Stimulated activated memory B cell treated with anti-CD40 and anti-IgM and Interleukin-4, amounts not matched to agents 10 μg/mL and 1 μg/mL and 100 μg/mL, for 72 hours (primary cell): ENCODE measurements around the gene RPE.
A peak's percentile ranks its signal among the peaks of the same experiment; 100 is the strongest.

Source experiments
- ATAC-seq: fragments of 150-1000 bp; cut with Tn5 transposase; 2 replicates; pipeline ENCODE4 v1.10.0; 2021
- H3K27ac Mint-ChIP-seq: one replicate; pipeline ENCODE4 v1.8.0; 2022; ENCODE audit warnings: mild to moderate bottlenecking, mixed read lengths
- H3K27me3 Mint-ChIP-seq: one replicate; pipeline ENCODE4 v1.8.0; 2022; ENCODE audit warnings: mixed read lengths
- H3K36me3 Mint-ChIP-seq: one replicate; pipeline ENCODE4 v1.8.0; 2022; ENCODE audit warnings: mixed read lengths
- H3K4me1 Mint-ChIP-seq: one replicate; pipeline ENCODE4 v1.8.0; 2022; ENCODE audit warnings: mixed read lengths
- H3K4me3 Mint-ChIP-seq: one replicate; pipeline ENCODE4 v1.8.0; 2022; ENCODE audit warnings: mild to moderate bottlenecking, moderate library complexity, mixed read lengths
- H3K9me3 Mint-ChIP-seq: one replicate; pipeline ENCODE4 v1.8.0; 2022; ENCODE audit warnings: mixed read lengths

Gene RPE

GRCh38 chr2:210002158-210003157 is at the start of gene RPE:
Gene RPE (plus strand): TSS chr2:210002638. CDS start chr2:210002662, 24 bp downstream.
- peak; percentile 100 for ATAC-seq
- Mint-ChIP-seq H3K9me3 (no peaks in the 10 kb centered on the region), H3K4me3 (peak within 1 kb of the TSS; percentile 81), H3K27ac (peak within 1 kb of the TSS; percentile 78), H3K36me3 (peaks cover 9% of the 10 kb centered on the region), H3K27me3 (no peaks in the 10 kb centered on the region), H3K4me1 (peaks cover 43% of the 10 kb centered on the region)

GRCh38 chr2:209956271-209956670 is 46.2 kb upstream of the RPE start:
- Mint-ChIP-seq H3K27ac (no peak overlapping the region), H3K27me3 (peaks cover 20% of the 10 kb centered on the region), H3K4me1 (peaks cover 9% of the 10 kb centered on the region), H3K4me3 (no peak overlapping the region), H3K9me3 (peaks cover 3% of the 10 kb centered on the region), H3K36me3 (no peaks in the 10 kb centered on the region)
- no peak for ATAC-seq

DNA sequence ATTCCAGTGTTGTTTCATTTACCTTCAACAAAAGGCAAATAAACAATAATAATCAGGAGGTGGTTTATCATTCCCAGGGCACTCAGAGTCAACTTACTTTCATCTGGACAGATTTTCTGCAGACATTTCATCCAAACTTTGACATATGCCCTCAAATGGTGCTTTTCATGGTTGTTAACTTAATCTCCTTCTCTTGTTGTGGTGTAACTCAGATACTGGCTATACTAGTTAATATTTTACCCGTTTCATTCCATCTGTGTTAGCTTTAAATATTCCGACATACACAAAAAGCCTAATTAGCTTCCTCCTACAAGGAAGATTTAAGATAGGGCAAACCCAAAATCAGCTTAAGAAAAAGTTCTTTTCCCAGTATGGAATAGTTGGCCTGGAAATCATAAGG is 44.4 kb upstream of the RPE start:
- H3K27me3 Mint-ChIP-seq = peaks cover 6% of the 10 kb centered on the region
- no peak for ATAC-seq
- H3K27ac Mint-ChIP-seq = no peak overlapping the region
- H3K9me3 Mint-ChIP-seq = no peaks in the 10 kb centered on the region
- no peaks in the 10 kb centered on the region for H3K36me3 Mint-ChIP-seq
- no peak overlapping the region for H3K4me3 Mint-ChIP-seq
- H3K4me1 Mint-ChIP-seq = peaks cover 9% of the 10 kb centered on the region

DNA sequence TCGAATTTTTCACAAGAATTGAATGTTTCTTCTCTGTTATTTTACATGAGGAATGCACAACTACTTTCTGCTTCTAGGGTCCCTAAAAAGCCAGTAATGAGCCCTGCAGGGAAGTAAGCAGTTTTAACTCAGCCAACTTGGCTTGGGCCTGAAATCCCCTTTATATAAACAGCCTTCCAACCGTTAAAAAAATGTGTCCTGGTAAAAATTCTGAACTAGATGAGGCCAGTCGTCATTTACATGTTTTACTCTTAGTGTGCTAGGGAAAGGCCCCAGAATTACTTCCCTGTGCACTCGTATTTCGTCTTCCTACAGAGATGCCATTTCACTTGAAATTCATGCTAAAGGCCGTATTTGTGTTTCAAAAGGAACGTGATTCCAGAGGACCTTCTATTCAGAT is 42.4 kb upstream of the RPE start:
- Mint-ChIP-seq H3K4me1 (peaks cover 9% of the 10 kb centered on the region), H3K36me3 (no peaks in the 10 kb centered on the region), H3K4me3 (no peak overlapping the region), H3K27me3 (peaks cover under 1% of the 10 kb centered on the region), H3K27ac (no peak overlapping the region), H3K9me3 (no peaks in the 10 kb centered on the region)
- ATAC-seq = peak; percentile 9

DNA sequence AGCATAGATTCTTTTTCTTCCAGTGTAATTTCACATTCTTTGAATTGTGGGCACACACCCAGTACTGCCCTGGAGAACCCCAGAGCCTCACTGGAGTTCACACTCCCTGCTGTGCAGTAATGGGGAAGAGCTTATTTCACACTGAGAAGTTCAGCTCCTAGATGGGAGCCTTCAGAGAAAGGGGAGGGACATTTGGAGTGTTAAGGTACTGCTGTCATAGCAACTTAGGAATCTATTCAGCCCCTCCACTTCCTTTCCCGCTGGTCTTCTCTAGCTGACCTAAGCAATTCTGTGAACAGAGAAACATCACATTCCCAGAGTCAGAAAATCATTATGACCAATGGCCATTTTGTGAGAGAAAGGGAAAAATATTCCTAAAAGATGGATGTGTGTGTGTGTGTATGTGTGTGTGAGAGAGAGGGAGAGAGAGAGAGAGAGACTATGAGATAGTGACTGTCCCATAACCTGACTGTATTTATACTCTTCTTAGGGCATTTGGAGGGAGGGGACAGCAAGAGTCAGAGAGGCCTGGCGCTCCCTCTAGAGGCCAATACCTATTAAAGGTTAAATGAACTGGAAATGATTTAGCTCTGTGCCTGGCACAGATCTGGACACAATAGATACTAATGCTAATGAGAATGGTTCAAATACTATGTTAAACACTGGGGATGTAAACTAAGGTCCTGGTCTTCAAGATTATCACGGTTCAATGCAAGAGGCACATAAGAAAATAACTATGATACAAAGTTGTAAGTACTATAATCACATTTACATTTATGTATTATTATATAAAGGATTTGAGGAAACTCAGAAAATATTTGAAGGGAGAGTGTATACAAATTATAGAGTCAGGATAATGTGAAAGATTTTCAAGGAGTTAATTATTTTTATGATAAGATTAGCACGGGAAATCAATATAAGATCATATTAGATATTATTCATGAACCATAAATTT is 41.5 kb upstream of the RPE start:
- Mint-ChIP-seq H3K9me3 (no peaks in the 10 kb centered on the region), H3K27ac (no peak overlapping the region), H3K4me3 (no peak overlapping the region), H3K36me3 (no peaks in the 10 kb centered on the region), H3K27me3 (no peaks in the 10 kb centered on the region), H3K4me1 (peaks cover 9% of the 10 kb centered on the region)
- ATAC-seq = peak; percentile 74

- Mint-ChIP-seq H3K9me3 (no peaks in the 10 kb centered on the region), H3K36me3 (no peaks in the 10 kb centered on the region), H3K27ac (no peak overlapping the region), H3K4me3 (no peak overlapping the region), H3K4me1 (peaks cover 2% of the 10 kb centered on the region), H3K27me3 (no peaks in the 10 kb centered on the region)
- ATAC-seq = no peak
Observed at GRCh38 chr2:209965723-209966122, 36.7 kb upstream of the RPE start.

GRCh38 chr2:209969692-209970091 is 32.7 kb upstream of the RPE start:
- no peaks in the 10 kb centered on the region for H3K36me3 Mint-ChIP-seq
- no peak for ATAC-seq
- H3K4me1 Mint-ChIP-seq = no peaks in the 10 kb centered on the region
- no peak overlapping the region for H3K27ac Mint-ChIP-seq
- H3K4me3 Mint-ChIP-seq = no peak overlapping the region
- H3K27me3 Mint-ChIP-seq = no peaks in the 10 kb centered on the region
- no peaks in the 10 kb centered on the region for H3K9me3 Mint-ChIP-seq

DNA sequence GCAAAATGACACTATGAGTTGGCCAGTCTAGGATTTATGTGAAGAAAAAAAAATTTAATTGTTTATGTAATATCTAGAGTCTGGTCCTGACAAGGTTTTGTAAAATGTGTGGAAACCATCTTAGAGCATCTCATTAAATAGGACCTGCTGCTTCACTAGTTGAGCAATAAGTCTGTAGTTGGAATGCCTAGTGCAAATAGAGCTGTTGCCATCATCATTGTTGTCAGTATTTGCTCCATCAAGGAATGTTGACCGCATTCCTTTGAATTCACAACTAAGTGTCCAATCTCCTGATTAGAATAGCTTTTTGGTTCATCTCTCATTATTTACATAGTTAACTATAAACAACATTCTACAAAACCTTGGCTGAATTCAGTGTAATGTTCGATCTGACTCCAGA is 32.2 kb upstream of the RPE start:
- Mint-ChIP-seq H3K27me3 (no peaks in the 10 kb centered on the region), H3K4me1 (no peaks in the 10 kb centered on the region), H3K36me3 (no peaks in the 10 kb centered on the region), H3K4me3 (no peak overlapping the region), H3K27ac (no peak overlapping the region), H3K9me3 (no peaks in the 10 kb centered on the region)
- no peak for ATAC-seq

DNA sequence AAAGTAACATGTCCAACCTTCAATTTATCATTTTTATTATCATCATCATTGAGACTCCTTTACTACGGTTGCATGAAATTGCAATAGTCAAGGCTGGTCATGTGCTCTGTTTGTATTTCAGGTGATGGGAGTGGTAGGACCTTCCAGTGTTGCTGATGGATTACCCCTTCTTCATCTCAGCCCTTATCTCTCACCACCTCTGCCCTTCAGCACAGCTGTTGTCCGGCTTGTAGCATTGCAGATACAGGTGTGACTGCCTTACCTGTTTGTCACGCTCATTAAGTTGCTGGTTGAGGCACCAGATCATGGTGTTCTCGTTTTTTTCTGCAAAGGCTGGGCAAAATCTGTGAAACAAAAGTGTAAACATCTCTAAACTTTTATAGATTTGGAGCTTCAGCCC is 31.7 kb upstream of the RPE start:
- Mint-ChIP-seq H3K9me3 (no peaks in the 10 kb centered on the region), H3K27me3 (no peaks in the 10 kb centered on the region), H3K4me1 (no peaks in the 10 kb centered on the region), H3K27ac (no peak overlapping the region), H3K36me3 (no peaks in the 10 kb centered on the region), H3K4me3 (no peak overlapping the region)
- ATAC-seq = no peak

DNA sequence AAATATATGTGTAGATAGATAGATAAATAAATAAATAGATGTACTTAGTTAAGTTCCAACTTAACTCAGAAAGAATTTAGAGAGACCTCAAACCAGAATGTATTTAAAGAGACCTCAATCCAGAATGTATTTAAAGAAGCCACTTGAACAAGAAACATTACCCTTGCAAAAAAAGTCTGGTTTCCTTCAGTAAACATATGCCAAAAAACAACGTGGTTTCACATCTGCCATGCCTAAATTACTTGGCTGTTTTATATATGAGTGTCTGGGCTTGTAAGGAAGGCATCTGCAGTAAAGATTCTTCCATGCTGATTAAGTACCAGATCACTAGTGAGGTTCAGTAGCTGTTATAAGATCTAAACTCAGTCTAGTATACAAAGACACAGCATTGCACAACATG is 29.1 kb upstream of the RPE start:
- H3K4me3 Mint-ChIP-seq = no peak overlapping the region
- no peaks in the 10 kb centered on the region for H3K36me3 Mint-ChIP-seq
- no peak for ATAC-seq
- H3K27ac Mint-ChIP-seq = no peak overlapping the region
- H3K4me1 Mint-ChIP-seq = no peaks in the 10 kb centered on the region
- H3K27me3 Mint-ChIP-seq = no peaks in the 10 kb centered on the region
- H3K9me3 Mint-ChIP-seq = no peaks in the 10 kb centered on the region

GRCh38 chr2:209974576-209974975 is 27.9 kb upstream of the RPE start:
- Mint-ChIP-seq H3K27me3 (peaks cover 4% of the 10 kb centered on the region), H3K36me3 (no peaks in the 10 kb centered on the region), H3K4me3 (no peak overlapping the region), H3K27ac (no peak overlapping the region), H3K4me1 (no peaks in the 10 kb centered on the region), H3K9me3 (no peaks in the 10 kb centered on the region)
- no peak for ATAC-seq

DNA sequence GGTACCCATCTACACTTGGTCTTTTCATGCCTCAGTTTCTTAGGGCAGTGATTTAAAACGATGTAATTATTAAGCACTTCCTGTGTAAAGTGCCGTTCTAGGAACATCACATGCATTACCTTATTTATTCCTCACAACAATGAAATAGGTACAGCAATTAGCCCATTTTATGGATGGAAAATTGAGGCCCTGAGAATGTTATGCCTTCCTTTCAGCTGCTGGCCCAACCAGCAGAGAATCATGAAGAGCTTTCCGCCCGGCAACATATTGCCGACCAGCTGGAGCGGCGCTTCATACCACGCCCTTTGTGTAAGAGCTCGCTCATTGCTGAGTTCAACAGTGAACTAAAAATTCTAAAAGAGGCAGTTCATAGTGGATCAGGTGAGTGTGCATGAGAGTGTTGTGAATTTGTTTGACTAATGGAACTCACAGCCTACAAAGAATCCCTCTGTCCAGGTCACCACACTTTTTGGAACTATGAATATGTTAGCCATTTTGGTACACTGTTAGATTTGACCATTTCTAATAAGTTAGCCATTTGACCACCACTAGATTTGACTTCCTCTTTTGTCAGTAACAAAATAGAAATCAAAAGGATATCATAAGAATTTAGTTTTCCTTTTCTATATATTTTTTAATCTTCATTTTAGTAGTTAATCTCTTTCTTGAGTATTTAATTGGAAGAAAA is 25.6 kb upstream of the RPE start:
- Mint-ChIP-seq H3K27me3 (peaks cover 11% of the 10 kb centered on the region), H3K27ac (no peak overlapping the region), H3K36me3 (no peaks in the 10 kb centered on the region), H3K4me1 (no peaks in the 10 kb centered on the region), H3K9me3 (no peaks in the 10 kb centered on the region), H3K4me3 (no peak overlapping the region)
- no peak for ATAC-seq

GRCh38 chr2:209977386-209978239 is 24.8 kb upstream of the RPE start:
- Mint-ChIP-seq H3K4me1 (no peaks in the 10 kb centered on the region), H3K36me3 (no peaks in the 10 kb centered on the region), H3K9me3 (no peaks in the 10 kb centered on the region), H3K27ac (no peak overlapping the region), H3K4me3 (no peak overlapping the region), H3K27me3 (peaks cover 11% of the 10 kb centered on the region)
- no peak for ATAC-seq

DNA sequence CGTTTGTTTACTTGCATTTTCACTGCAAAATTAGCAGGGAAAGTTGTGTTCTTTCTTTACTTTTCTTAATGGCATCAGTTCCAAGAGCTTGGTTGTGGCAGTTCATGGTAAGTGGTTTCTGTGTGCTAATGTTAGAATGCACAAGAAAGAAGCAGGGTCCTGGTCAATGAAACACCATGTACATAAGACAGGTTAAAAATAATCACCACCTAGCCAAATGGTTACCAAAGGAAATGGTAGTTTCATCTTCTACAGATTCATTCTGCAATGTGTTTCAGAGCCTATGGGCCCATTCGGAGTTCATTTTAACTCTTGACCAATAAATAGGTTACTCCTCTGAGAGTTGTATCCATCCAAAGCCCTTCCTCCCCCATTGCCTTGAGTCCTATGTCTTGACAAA is 18.1 kb upstream of the RPE start:
- Mint-ChIP-seq H3K4me3 (no peak overlapping the region), H3K36me3 (no peaks in the 10 kb centered on the region), H3K9me3 (no peaks in the 10 kb centered on the region), H3K27me3 (peaks cover 21% of the 10 kb centered on the region), H3K27ac (no peak overlapping the region), H3K4me1 (peaks cover 5% of the 10 kb centered on the region)
- no peak for ATAC-seq
